ENCODE results near the gene CDH4. TPM values are rescaled to one million over a fixed set of nuclear protein-coding genes. Genes with fewer than 3 reads are reported as not detected.

The CDH4 gene
- total and polyA plus RNA-seq, 2 of the 13 experiments (the other 11 are each of a cell fraction or from before 2014, with no cell fraction given) = not detected

- Histone ChIP-seq H3K9me3 (ENCODE audit: low read length) (no peaks in the 10 kb centered on the region), H2AFZ (ENCODE audit: low read length) (no peak overlapping the region), H4K20me1 (ENCODE audit: insufficient read depth, low read length) (peaks cover 3% of the 10 kb centered on the region; the same call in 1 of the 2 replicates), H3K79me2 (ENCODE audit: insufficient read depth, low read length) (no peaks in the 10 kb centered on the region), H3K27ac (ENCODE audit: extremely low read length, insufficient read depth, low read length) (no peak overlapping the region), H3K36me3 (replicated peaks in 1 of 2; ENCODE audit: control insufficient read depth in 1 of 2, insufficient read depth in 2 of 2, low read length in 2 of 2) (no peaks in the 10 kb centered on the region), H3K4me2 (ENCODE audit: low read depth, low read length) (no peak overlapping the region), H3K9ac (ENCODE audit: insufficient read depth, low read depth, low read length) (no peak overlapping the region), H3K4me3 (replicated peaks in 1 of 3; ENCODE audit: insufficient read depth in 1 of 3, low read depth in 2 of 3, low read length in 3 of 3) (no peak overlapping the region), H3K4me1 (ENCODE audit: insufficient read depth, low read length) (peaks cover 5% of the 10 kb centered on the region; the same call in 1 of the 2 replicates), H3K27me3 (ENCODE audit: control insufficient read depth in 1 of 2, insufficient read depth in 2 of 2, low read length in 2 of 2) (peaks cover 43 to 91% of the 10 kb centered on the region in 2 experiments)
- no TSS peak for BruUV-seq (replicated peaks)
- WGBS (ENCODE audit: low lambda C conversion rate) = 19% methylated on average over 23 of the region's 23 CpGs
- CTCF ChIA-PET (ENCODE audit: low intra/inter-chr PET ratio, low total read pairs) = no interaction called here
- intact Hi-C loops (cut with micrococcal nuclease; ENCODE audit: unreplicated experiment) (no loop called here), in situ Hi-C loops (cut with HindIII; ENCODE audit: extremely low pct_ligation_motif_present, low pct_unique_long_range_greater_than_20kb) (no loop called here)
- POLR2A ChIA-PET = no interaction called here
- no peak for FAIRE-seq
- no peak for DNase-seq (ENCODE audit: low spot score)
- ATAC-seq = no peak
- TF ChIP-seq CEBPZ (IDR thresholded peaks at IDR 0.05; ENCODE audit: low read length) (no peak), HBP1 (CRISPR knock-in tag; IDR thresholded peaks at IDR 0.05; ENCODE audit: low read depth) (no peak), ZNF772 (CRISPR knock-in tag; IDR thresholded peaks at IDR 0.05) (no peak), DNMT1 (CRISPR knock-in tag; IDR thresholded peaks at IDR 0.05) (no peak), ZNF749 (CRISPR knock-in tag; IDR thresholded peaks at IDR 0.05; ENCODE audit: borderline replicate concordance) (no peak), EZH2 (conservative IDR thresholded peaks at IDR 0.05; ENCODE audit: low read depth, low read length) (no peak), ZBTB7A (CRISPR knock-in tag; IDR thresholded peaks at IDR 0.05) (no peak), CENPBD1 (CRISPR knock-in tag; IDR thresholded peaks at IDR 0.05; ENCODE audit: borderline replicate concordance, low read depth) (no peak), CSRNP1 (CRISPR knock-in tag; IDR thresholded peaks at IDR 0.05) (no peak), ZSCAN9 (CRISPR knock-in tag; IDR thresholded peaks at IDR 0.05; ENCODE audit: borderline replicate concordance) (no peak), ETV6 (CRISPR knock-in tag; conservative IDR thresholded peaks at IDR 0.05) (no peak), ZNF564 (CRISPR knock-in tag; IDR thresholded peaks at IDR 0.05) (no peak), ATF1 (CRISPR knock-in tag; IDR thresholded peaks at IDR 0.05) (no peak), GATAD1 (CRISPR knock-in tag; IDR thresholded peaks at IDR 0.05) (no peak)
- TF ChIP-seq, protein P1, sequence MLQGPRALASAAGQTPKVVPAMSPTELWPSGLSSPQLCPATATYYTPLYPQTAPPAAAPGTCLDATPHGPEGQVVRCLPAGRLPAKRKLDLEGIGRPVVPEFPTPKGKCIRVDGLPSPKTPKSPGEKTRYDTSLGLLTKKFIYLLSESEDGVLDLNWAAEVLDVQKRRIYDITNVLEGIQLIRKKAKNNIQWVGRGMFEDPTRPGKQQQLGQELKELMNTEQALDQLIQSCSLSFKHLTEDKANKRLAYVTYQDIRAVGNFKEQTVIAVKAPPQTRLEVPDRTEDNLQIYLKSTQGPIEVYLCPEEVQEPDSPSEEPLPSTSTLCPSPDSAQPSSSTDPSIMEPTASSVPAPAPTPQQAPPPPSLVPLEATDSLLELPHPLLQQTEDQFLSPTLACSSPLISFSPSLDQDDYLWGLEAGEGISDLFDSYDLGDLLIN (CRISPR knock-in tag; IDR thresholded peaks at IDR 0.05; ENCODE audit: borderline replicate concordance) = no peak
- TF ChIP-seq, protein P2, sequence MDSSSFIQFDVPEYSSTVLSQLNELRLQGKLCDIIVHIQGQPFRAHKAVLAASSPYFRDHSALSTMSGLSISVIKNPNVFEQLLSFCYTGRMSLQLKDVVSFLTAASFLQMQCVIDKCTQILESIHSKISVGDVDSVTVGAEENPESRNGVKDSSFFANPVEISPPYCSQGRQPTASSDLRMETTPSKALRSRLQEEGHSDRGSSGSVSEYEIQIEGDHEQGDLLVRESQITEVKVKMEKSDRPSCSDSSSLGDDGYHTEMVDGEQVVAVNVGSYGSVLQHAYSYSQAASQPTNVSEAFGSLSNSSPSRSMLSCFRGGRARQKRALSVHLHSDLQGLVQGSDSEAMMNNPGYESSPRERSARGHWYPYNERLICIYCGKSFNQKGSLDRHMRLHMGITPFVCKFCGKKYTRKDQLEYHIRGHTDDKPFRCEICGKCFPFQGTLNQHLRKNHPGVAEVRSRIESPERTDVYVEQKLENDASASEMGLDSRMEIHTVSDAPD (CRISPR knock-in tag; IDR thresholded peaks at IDR 0.05) = no peak
Measured at GRCh38 chr20:61738601-61739069, 486.6 kb downstream of the CDH4 start.

Measured in HepG2 (cell line).